Sigmoid colon (tissue), 7 donors: ENCODE results near the gene GALM. TPM values are rescaled to one million over a fixed set of nuclear protein-coding genes. Genes with fewer than 3 reads are reported as not detected.

Experiments used
- DNase-seq: peaks from one replicate; pipeline ENCODE4 v3.0.0-alpha.2; 2019
- H3K27ac ChIP-seq, 4 donors: fragments of 200-600 bp; sonication (generic); one replicate each; pipeline ENCODE4 v1.5.1; 2016 to 2019; ENCODE audit warnings: mild to moderate bottlenecking in 1 of 4
- H3K27me3 ChIP-seq, 3 donors: fragments of 200-600 bp; sonication (generic); one replicate each; pipeline ENCODE4 v1.5.1; 2019; ENCODE audit warnings: mild to moderate bottlenecking in 1 of 3
- H3K36me3 ChIP-seq, 4 donors: fragments of 200-600 bp; sonication (generic); one replicate each; pipeline ENCODE4 v1.5.1; 2016 to 2019
- H3K4me1 ChIP-seq, 4 donors: fragments of 200-600 bp; sonication (generic); one replicate each; pipeline ENCODE4 v1.5.1; 2017 to 2019
- H3K4me3 ChIP-seq, 4 donors: fragments of 200-600 bp; sonication (generic); one replicate each; pipeline ENCODE4 v1.5.1; 2017 to 2019; ENCODE audit warnings: mild to moderate bottlenecking in 2 of 4, moderate library complexity in 1 of 4
- H3K9me3 ChIP-seq, 4 donors: fragments of 200-600 bp in 3 of 4; sonication (generic) in 3 of 4; one replicate each; pipeline versions ENCODE4 v1.5.1 to v1.6.1; 2013 to 2019
- EP300 ChIP-seq, 4 donors: sonication (generic); formaldehyde crosslinking; IDR thresholded peaks; one replicate each; pipeline ENCODE4 v1.6.1; 2017; ENCODE audit warnings: antibody characterized with exemption in 4 of 4
- POLR2A ChIP-seq, 2 donors: fragments of 450-650 bp; IDR thresholded peaks; one replicate each; pipeline ENCODE4 v1.6.1; 2016; ENCODE audit warnings: antibody characterized with exemption in 2 of 2, mild to moderate bottlenecking in 2 of 2, moderate library complexity in 2 of 2
- POLR2AphosphoS5 ChIP-seq, 4 donors: sonication (generic); formaldehyde crosslinking; IDR thresholded peaks; one replicate each; pipeline ENCODE4 v1.6.1; 2017; ENCODE audit warnings: antibody characterized with exemption in 4 of 4
- WGBS, 2 donors: extraction: QIAGEN DNeasy Blood & Tissue Kit; methylation state at CpG; one replicate each; pipeline ENCODE4 v1.1.7; 2013; 5-methylcytosine and 5-hydroxymethylcytosine counted together
- intact Hi-C: fragments of 100-400 bp; cut with DNase I; formaldehyde crosslinking; loops from one replicate; pipeline ENCODE4 v1.15.1; 2023
- polyA plus RNA-seq, 3 donors: library from polyadenylated mRNA; stranded (reverse); fragments of 200-250 nt; gene quantifications; one replicate each; pipeline ENCODE4 v1.2.3, GENCODE V29; 2013
- total RNA-seq, 4 donors: library from RNA; depleted of rRNA; stranded (reverse); fragments of >200 nt; gene quantifications; one replicate each; pipeline ENCODE4 v1.1.0, GENCODE V29; 2016
- TF ChIP-seq, protein P1 (sequence below), 4 experiments: fragments of 450-650 bp in 3 of 4; fragments of 200-600 bp in 1 of 4; IDR thresholded peaks; one replicate each; pipeline ENCODE4 v1.5.1; 2016 to 2019; ENCODE audit warnings: antibody characterized with exemption in 4 of 4, mild to moderate bottlenecking in 3 of 4, moderate library complexity in 2 of 4
- donor health status: healthy with polysubstance abuse.
- donor health status: Bipolar disorder and iron deficiency.
- donor health status: healthy.

The GALM gene
- total and polyA plus RNA-seq, 7 donors = 9.5 to 45.1 (median 35.2) TPM

DNA sequence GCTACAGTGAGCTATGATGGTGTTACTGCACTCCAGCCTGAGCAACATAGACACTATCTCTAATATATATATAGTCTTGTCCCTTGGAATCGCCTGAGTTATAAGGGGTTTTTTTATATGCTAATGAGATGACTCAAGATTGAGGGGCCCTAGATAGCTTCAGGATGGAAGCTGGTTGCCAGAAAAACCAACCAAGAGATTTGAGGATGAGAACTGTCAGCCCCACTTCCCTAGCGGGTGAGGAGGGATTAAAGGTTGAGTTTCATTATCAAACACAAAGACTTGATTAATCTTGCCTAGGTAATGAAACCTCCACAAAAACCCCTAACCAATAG, 12.6 kb upstream of the GALM start:
- intact Hi-C loops = no loop called here
- Histone ChIP-seq H3K4me3 (no peak overlapping the region), H3K4me1 (no peaks in the 10 kb centered on the region), H3K9me3 (no peaks in the 10 kb centered on the region), H3K36me3 (no peaks in the 10 kb centered on the region), H3K27ac (no peak overlapping the region), H3K27me3 (no peaks in the 10 kb centered on the region)
- no peak for TF ChIP-seq POLR2AphosphoS5 (IDR thresholded peaks at IDR 0.05)
- no peak for TF ChIP-seq POLR2A (IDR thresholded peaks at IDR 0.05)
- TF ChIP-seq EP300 (IDR thresholded peaks at IDR 0.05) = no peak
- TF ChIP-seq, protein P1, sequence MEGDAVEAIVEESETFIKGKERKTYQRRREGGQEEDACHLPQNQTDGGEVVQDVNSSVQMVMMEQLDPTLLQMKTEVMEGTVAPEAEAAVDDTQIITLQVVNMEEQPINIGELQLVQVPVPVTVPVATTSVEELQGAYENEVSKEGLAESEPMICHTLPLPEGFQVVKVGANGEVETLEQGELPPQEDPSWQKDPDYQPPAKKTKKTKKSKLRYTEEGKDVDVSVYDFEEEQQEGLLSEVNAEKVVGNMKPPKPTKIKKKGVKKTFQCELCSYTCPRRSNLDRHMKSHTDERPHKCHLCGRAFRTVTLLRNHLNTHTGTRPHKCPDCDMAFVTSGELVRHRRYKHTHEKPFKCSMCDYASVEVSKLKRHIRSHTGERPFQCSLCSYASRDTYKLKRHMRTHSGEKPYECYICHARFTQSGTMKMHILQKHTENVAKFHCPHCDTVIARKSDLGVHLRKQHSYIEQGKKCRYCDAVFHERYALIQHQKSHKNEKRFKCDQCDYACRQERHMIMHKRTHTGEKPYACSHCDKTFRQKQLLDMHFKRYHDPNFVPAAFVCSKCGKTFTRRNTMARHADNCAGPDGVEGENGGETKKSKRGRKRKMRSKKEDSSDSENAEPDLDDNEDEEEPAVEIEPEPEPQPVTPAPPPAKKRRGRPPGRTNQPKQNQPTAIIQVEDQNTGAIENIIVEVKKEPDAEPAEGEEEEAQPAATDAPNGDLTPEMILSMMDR (IDR thresholded peaks at IDR 0.05) = no peak
- WGBS, 2 donors = 82 to 89% methylated on average over 2 of the region's 2 CpGs
- no peak for DNase-seq

- no peaks in the 10 kb centered on the region for H3K4me1 ChIP-seq
- no peak overlapping the region for H3K4me3 ChIP-seq
- no peak overlapping the region for H3K27ac ChIP-seq
- TF ChIP-seq POLR2A (IDR thresholded peaks at IDR 0.05) (no peak), EP300 (IDR thresholded peaks at IDR 0.05) (no peak), POLR2AphosphoS5 (IDR thresholded peaks at IDR 0.05) (no peak)
- TF ChIP-seq, protein P1 (IDR thresholded peaks at IDR 0.05) = no peak
- H3K36me3 ChIP-seq = no peaks in the 10 kb centered on the region
- WGBS, 2 donors = 77 to 84% methylated on average over 10 of the region's 10 CpGs
- intact Hi-C loops = no loop called here
- DNase-seq = no peak
- H3K27me3 ChIP-seq = no peaks in the 10 kb centered on the region
- H3K9me3 ChIP-seq = no peaks in the 10 kb centered on the region
Measured at GRCh38 chr2:38653715-38654527, 12.0 kb upstream of the GALM start.

GRCh38 chr2:38654528-38655381, 11.2 kb upstream of the GALM start:
- intact Hi-C loops = no loop called here
- no peaks in the 10 kb centered on the region for H3K36me3 ChIP-seq
- WGBS, 2 donors = 76 to 87% methylated on average over 13 of the region's 13 CpGs
- no peaks in the 10 kb centered on the region for H3K27me3 ChIP-seq
- H3K4me3 ChIP-seq = no peak overlapping the region
- H3K4me1 ChIP-seq = no peaks in the 10 kb centered on the region
- no peak overlapping the region for H3K27ac ChIP-seq
- TF ChIP-seq, protein P1 (IDR thresholded peaks at IDR 0.05) = no peak
- TF ChIP-seq EP300 (IDR thresholded peaks at IDR 0.05) (no peak), POLR2A (IDR thresholded peaks at IDR 0.05) (no peak), POLR2AphosphoS5 (IDR thresholded peaks at IDR 0.05) (no peak)
- H3K9me3 ChIP-seq = no peaks in the 10 kb centered on the region
- no peak for DNase-seq

DNA sequence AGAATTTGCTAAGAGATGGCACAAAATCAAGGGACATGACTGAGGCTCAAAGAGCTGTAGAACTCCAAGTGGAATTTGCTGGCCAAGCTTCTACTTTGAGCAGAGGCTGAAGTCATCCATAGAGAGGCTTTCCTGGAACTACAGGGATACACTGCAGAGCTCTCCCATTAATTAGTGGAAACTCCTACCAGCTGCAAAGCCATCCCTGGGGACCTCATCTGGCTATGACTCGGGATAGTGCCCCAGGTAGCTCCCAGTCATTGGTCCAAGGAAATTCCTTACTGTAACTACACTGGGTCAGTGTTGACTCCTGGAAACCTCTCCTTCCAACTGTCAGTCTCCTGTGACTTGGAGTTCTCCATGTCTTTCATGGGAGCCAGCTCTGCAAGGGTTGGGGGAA, 10.5 kb upstream of the GALM start:
- 91 to 95% methylated on average over 1 of the region's 1 CpG for WGBS, 2 donors
- no peaks in the 10 kb centered on the region for H3K4me1 ChIP-seq
- no peak for DNase-seq
- intact Hi-C loops = no loop called here
- H3K27ac ChIP-seq = no peak overlapping the region
- H3K36me3 ChIP-seq = no peaks in the 10 kb centered on the region
- no peaks in the 10 kb centered on the region for H3K9me3 ChIP-seq
- H3K27me3 ChIP-seq = no peaks in the 10 kb centered on the region
- TF ChIP-seq, protein P1 (IDR thresholded peaks at IDR 0.05) = no peak
- TF ChIP-seq POLR2AphosphoS5 (IDR thresholded peaks at IDR 0.05) (no peak), POLR2A (IDR thresholded peaks at IDR 0.05) (no peak), EP300 (IDR thresholded peaks at IDR 0.05) (no peak)
- H3K4me3 ChIP-seq = no peak overlapping the region
